ENCODE results near the gene RASD1. TPM values are rescaled to one million over a fixed set of nuclear protein-coding genes. Genes with fewer than 3 reads are reported as not detected.

Gene RASD1
- total and polyA plus RNA-seq, 4 donors: 0.89 to 46.7 (median 14.7) TPM

GRCh38 chr17:17540278-17540906 is 44.2 kb upstream of the RASD1 start:
- Histone ChIP-seq H3K27me3 (ENCODE audit: control insufficient read depth in 4 of 4, insufficient read depth in 4 of 4, low read length in 3 of 4) (no peaks in the 10 kb centered on the region), H3K36me3 (ENCODE audit: control insufficient read depth in 4 of 4, insufficient read depth in 3 of 4, low read depth in 1 of 4, low read length in 3 of 4) (peaks cover 0 to 3% (median 0%) of the 10 kb centered on the region in 4 donors), H3K4me3 (ENCODE audit: low read depth in 1 of 3, low read length in 3 of 3) (no peak overlapping the region), H3K4me1 (ENCODE audit: control insufficient read depth in 4 of 4, insufficient read depth in 4 of 4, low read length in 3 of 4) (peaks cover 28 to 75% (median 51%) of the 10 kb centered on the region in 4 donors), H3K9me3 (ENCODE audit: control insufficient read depth in 4 of 4, low read length in 3 of 4) (no peaks in the 10 kb centered on the region), H3K9ac (ENCODE audit: low read depth in 1 of 2, low read length in 2 of 2) (peak overlapping the region in 1 of 2 donors; percentile 11), H3K27ac (ENCODE audit: low read depth in 1 of 2, low read length in 2 of 2) (peak overlapping the region; percentile 94 to 95)
- 69% methylated on average over 15 of the region's 15 CpGs for WGBS
- DNase-seq (ENCODE audit: low spot score): no peak
- TF ChIP-seq HNF4G (IDR thresholded peaks at IDR 0.05): no peak
- TF ChIP-seq NR2F2 (IDR thresholded peaks at IDR 0.05): no peak

DNA sequence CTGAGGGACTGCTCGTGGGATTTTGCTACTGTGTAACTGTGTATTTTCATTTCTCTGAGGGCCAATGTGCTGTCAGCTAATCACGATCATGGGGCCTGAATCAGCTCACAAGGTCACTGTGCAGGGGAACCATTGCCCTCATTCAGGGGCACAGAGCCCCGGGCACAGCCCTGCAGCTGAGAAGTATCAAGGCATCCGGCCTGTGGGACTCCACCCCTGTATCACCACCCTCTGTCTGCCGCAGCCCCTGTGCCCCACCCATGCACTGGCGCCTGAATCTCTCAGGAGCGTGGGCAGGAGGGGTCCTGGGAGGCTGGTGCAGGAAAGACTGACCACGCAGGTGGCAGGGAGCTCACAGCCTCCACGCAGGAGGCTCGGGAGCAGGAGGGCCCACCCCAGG is 43.4 kb upstream of the RASD1 start:
- WGBS: 61% methylated on average over 10 of the region's 10 CpGs
- Histone ChIP-seq H3K9ac (ENCODE audit: low read depth in 1 of 2, low read length in 2 of 2) (peak overlapping the region; percentile 12 to 71), H3K36me3 (ENCODE audit: control insufficient read depth in 4 of 4, insufficient read depth in 3 of 4, low read depth in 1 of 4, low read length in 3 of 4) (peaks cover 0 to 2% (median 0%) of the 10 kb centered on the region in 4 donors), H3K27ac (ENCODE audit: low read depth in 1 of 2, low read length in 2 of 2) (peak overlapping the region; percentile 94 to 95), H3K27me3 (ENCODE audit: control insufficient read depth in 4 of 4, insufficient read depth in 4 of 4, low read length in 3 of 4) (no peaks in the 10 kb centered on the region), H3K9me3 (ENCODE audit: control insufficient read depth in 4 of 4, low read length in 3 of 4) (no peaks in the 10 kb centered on the region), H3K4me3 (ENCODE audit: low read depth in 1 of 3, low read length in 3 of 3) (no peak overlapping the region), H3K4me1 (ENCODE audit: control insufficient read depth in 4 of 4, insufficient read depth in 4 of 4, low read length in 3 of 4) (peaks cover 26 to 75% (median 49%) of the 10 kb centered on the region in 4 donors)
- DNase-seq (ENCODE audit: low spot score): no peak
- TF ChIP-seq, protein P1, sequence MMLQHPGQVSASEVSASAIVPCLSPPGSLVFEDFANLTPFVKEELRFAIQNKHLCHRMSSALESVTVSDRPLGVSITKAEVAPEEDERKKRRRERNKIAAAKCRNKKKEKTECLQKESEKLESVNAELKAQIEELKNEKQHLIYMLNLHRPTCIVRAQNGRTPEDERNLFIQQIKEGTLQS (IDR thresholded peaks at IDR 0.05): no peak
- TF ChIP-seq RXRA (IDR thresholded peaks at IDR 0.05): peak in 1 of 2 donors; percentile 43

GRCh38 chr17:17538417-17539391 is 42.5 kb upstream of the RASD1 start:
- 27% methylated on average over 10 of the region's 10 CpGs for WGBS
- H3K4me1 ChIP-seq (ENCODE audit: control insufficient read depth in 4 of 4, insufficient read depth in 4 of 4, low read length in 3 of 4): peaks cover 26 to 70% (median 47%) of the 10 kb centered on the region in 4 donors
- no peaks in the 10 kb centered on the region for H3K9me3 ChIP-seq (ENCODE audit: control insufficient read depth in 4 of 4, low read length in 3 of 4)
- peak overlapping the region; percentile 48 to 71 for H3K9ac ChIP-seq (ENCODE audit: low read depth in 1 of 2, low read length in 2 of 2)
- no peak overlapping the region for H3K4me3 ChIP-seq (ENCODE audit: low read depth in 1 of 3, low read length in 3 of 3)
- peak overlapping the region; percentile 94 to 95 for H3K27ac ChIP-seq (ENCODE audit: low read depth in 1 of 2, low read length in 2 of 2)
- no peaks in the 10 kb centered on the region for H3K27me3 ChIP-seq (ENCODE audit: control insufficient read depth in 4 of 4, insufficient read depth in 4 of 4, low read length in 3 of 4)
- no peak for DNase-seq (ENCODE audit: low spot score)
- no peaks in the 10 kb centered on the region for H3K36me3 ChIP-seq (ENCODE audit: control insufficient read depth in 4 of 4, insufficient read depth in 3 of 4, low read depth in 1 of 4, low read length in 3 of 4)
- TF ChIP-seq NR2F2 (IDR thresholded peaks at IDR 0.05): peak; percentile 18
- peak; percentile 98 for TF ChIP-seq FOXA1 (IDR thresholded peaks at IDR 0.05)
- peak; percentile 95 for TF ChIP-seq YY1 (IDR thresholded peaks at IDR 0.05)
- peak; percentile 62 to 84 for TF ChIP-seq JUND (IDR thresholded peaks at IDR 0.05)
- no peak for TF ChIP-seq TAF1 (conservative IDR thresholded peaks at IDR 0.05)
- TF ChIP-seq RXRA (IDR thresholded peaks at IDR 0.05): peak; percentile 70 to 92
- TF ChIP-seq RAD21 (IDR thresholded peaks at IDR 0.05): peak; percentile 61 to 62
- peak; percentile 90 for TF ChIP-seq REST (IDR thresholded peaks at IDR 0.05)
- TF ChIP-seq, protein P2, sequence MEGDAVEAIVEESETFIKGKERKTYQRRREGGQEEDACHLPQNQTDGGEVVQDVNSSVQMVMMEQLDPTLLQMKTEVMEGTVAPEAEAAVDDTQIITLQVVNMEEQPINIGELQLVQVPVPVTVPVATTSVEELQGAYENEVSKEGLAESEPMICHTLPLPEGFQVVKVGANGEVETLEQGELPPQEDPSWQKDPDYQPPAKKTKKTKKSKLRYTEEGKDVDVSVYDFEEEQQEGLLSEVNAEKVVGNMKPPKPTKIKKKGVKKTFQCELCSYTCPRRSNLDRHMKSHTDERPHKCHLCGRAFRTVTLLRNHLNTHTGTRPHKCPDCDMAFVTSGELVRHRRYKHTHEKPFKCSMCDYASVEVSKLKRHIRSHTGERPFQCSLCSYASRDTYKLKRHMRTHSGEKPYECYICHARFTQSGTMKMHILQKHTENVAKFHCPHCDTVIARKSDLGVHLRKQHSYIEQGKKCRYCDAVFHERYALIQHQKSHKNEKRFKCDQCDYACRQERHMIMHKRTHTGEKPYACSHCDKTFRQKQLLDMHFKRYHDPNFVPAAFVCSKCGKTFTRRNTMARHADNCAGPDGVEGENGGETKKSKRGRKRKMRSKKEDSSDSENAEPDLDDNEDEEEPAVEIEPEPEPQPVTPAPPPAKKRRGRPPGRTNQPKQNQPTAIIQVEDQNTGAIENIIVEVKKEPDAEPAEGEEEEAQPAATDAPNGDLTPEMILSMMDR (IDR thresholded peaks at IDR 0.05; ENCODE audit: low read depth, low read length, missing input control): no peak
- peak in 1 of 2 donors; percentile 86 for TF ChIP-seq EGR1 (IDR thresholded peaks at IDR 0.05; ENCODE audit: low read depth in 2 of 2)
- peak in 1 of 2 donors; percentile 54 for TF ChIP-seq GABPA (IDR thresholded peaks at IDR 0.05 in 1 of 2, conservative IDR thresholded peaks at IDR 0.05 in 1 of 2)
- peak; percentile 97 for TF ChIP-seq HNF4A (conservative IDR thresholded peaks at IDR 0.05)
- TF ChIP-seq, protein P1 (IDR thresholded peaks at IDR 0.05): peak; percentile 36
- peak; percentile 92 for TF ChIP-seq HNF4G (IDR thresholded peaks at IDR 0.05)
- TF ChIP-seq FOXA2 (IDR thresholded peaks at IDR 0.05): peak; percentile 98
- peak; percentile 98 for TF ChIP-seq SP1 (IDR thresholded peaks at IDR 0.05)
- TF ChIP-seq MAX (IDR thresholded peaks at IDR 0.05): peak; percentile 91

Data from liver (tissue), 9 donors.